GM18511 (cell line): ENCODE results near the gene ABCC3.
A peak's percentile ranks its signal among the peaks of the same experiment; 100 is the strongest.
"Not testable (repeated sequence)": the region's sequence is repeated elsewhere in the genome, so short reads cannot be mapped to it uniquely, and the experiment has no call there.

Experiments
- ATAC-seq: cut with Tn5 transposase; IDR thresholded peaks from one replicate; pipeline ENCODE4 v1.9.1; 2021; ENCODE audit warnings: mild to moderate bottlenecking, moderate library complexity; ENCODE audit not compliant: unreplicated experiment

Gene ABCC3

GRCh38 chr17:50697663-50698272 is 63.1 kb downstream of the ABCC3 start:
- no peak for ATAC-seq

GRCh38 chr17:50699410-50699809 is 64.7 kb downstream of the ABCC3 start:
- no peak for ATAC-seq

GRCh38 chr17:50703162-50703561 is 68.5 kb downstream of the ABCC3 start:
- ATAC-seq, result no peak

GRCh38 chr17:50707289-50708049 is 72.8 kb downstream of the ABCC3 start, which contains the start of gene ANKRD40:
Gene ANKRD40, minus strand, starts transcription at chr17:50707914. Its CDS starts 260 bp downstream, at chr17:50707654.
- ATAC-seq, result peak; percentile 87

- no peak for ATAC-seq
Measured at GRCh38 chr17:50708050-50709000, 73.6 kb downstream of the ABCC3 start.

GRCh38 chr17:50709053-50709452 is 74.4 kb downstream of the ABCC3 start:
- not testable (repeated sequence) for ATAC-seq

GRCh38 chr17:50710025-50710424 is 75.3 kb downstream of the ABCC3 start:
- ATAC-seq, result no peak

- no peak for ATAC-seq
Measured at GRCh38 chr17:50710650-50711049, 76.0 kb downstream of the ABCC3 start.

GRCh38 chr17:50712641-50713040 is 78.0 kb downstream of the ABCC3 start:
- no peak for ATAC-seq

- no peak for ATAC-seq
Measured at GRCh38 chr17:50715471-50715870, 80.8 kb downstream of the ABCC3 start.

- peak; percentile 94 for ATAC-seq
Measured at GRCh38 chr17:50719144-50719923, 84.7 kb downstream of the ABCC3 start, which contains the start of gene LUC7L3. Gene LUC7L3, plus strand, starts transcription at chr17:50719603. Its CDS starts 130 bp downstream, at chr17:50719733.

- ATAC-seq, result no peak
Measured at GRCh38 chr17:50719924-50720794, 85.5 kb downstream of the ABCC3 start.

- no peak for ATAC-seq
Measured at GRCh38 chr17:50721194-50722010, 86.7 kb downstream of the ABCC3 start.

GRCh38 chr17:50722746-50723145 is 88.1 kb downstream of the ABCC3 start:
- ATAC-seq, result no peak

- not testable (repeated sequence) for ATAC-seq
Measured at GRCh38 chr17:50724622-50725021, 89.9 kb downstream of the ABCC3 start.

- ATAC-seq, result no peak
Measured at GRCh38 chr17:50725769-50726655, 91.3 kb downstream of the ABCC3 start.

GRCh38 chr17:50728112-50728429 is 93.4 kb downstream of the ABCC3 start:
- ATAC-seq, result no peak
